Measurements from ENCODE around the gene CEACAM1. TPM values are rescaled to one million over a fixed set of nuclear protein-coding genes. Genes with fewer than 3 reads are reported as not detected.
"Not testable (repeated sequence)": the region's sequence is repeated elsewhere in the genome, so short reads cannot be mapped to it uniquely, and the experiment has no call there.

Gene CEACAM1
- total and polyA plus RNA-seq, 4 experiments from 2014 or later: 1.3 to 5.5 (median 1.7) TPM

GRCh38 chr19:42511340-42511739 is 16.9 kb downstream of the CEACAM1 start:
- ChIA-PET POLR2A (ENCODE audit: partially characterized antibody) (no interaction called here), CTCF (ENCODE audit: partially characterized antibody) (no interaction called here)
- Mint-ChIP-seq H3K9me3 (no peaks in the 10 kb centered on the region), H3K4me3 (no peak overlapping the region), H3K4me1 (peaks cover 9 to 17% (median 13%) of the 10 kb centered on the region in 4 donors), H3K27me3 (no peaks in the 10 kb centered on the region), H3K36me3 (peaks cover 18 to 22% of the 10 kb centered on the region in 2 donors), H3K27ac (peak overlapping the region in 1 of 7 donors; percentile 9)
- no peak overlapping the region for H3K27ac ChIP-seq (ENCODE audit: low read depth, low read length)
- H3K4me3 ChIP-seq (ENCODE audit: low read length in 2 of 2): no peak overlapping the region
- DNase-seq: no peak
- intact Hi-C loops (cut with micrococcal nuclease): no loop called here
- no peaks in the 10 kb centered on the region for H3K36me3 ChIP-seq (ENCODE audit: insufficient read depth, low read length)
- no peaks in the 10 kb centered on the region for H3K9me3 ChIP-seq (ENCODE audit: control insufficient read depth in 1 of 2, low read length in 2 of 2)
- H3K4me1 ChIP-seq (ENCODE audit: insufficient read depth, low read length): peaks cover 4% of the 10 kb centered on the region
- H3K27me3 ChIP-seq (ENCODE audit: insufficient read depth, low read length): no peaks in the 10 kb centered on the region

GRCh38 chr19:42508892-42509444 is 19.3 kb downstream of the CEACAM1 start:
- H3K4me1 Mint-ChIP-seq: peaks cover 6 to 16% (median 11%) of the 10 kb centered on the region in 4 donors

GRCh38 chr19:42505066-42505465 is 23.2 kb downstream of the CEACAM1 start:
- peaks cover 7 to 11% of the 10 kb centered on the region in 2 donors for H3K36me3 Mint-ChIP-seq
- Histone ChIP-seq H3K27me3 (ENCODE audit: insufficient read depth, low read length) (no peaks in the 10 kb centered on the region), H3K4me3 (ENCODE audit: low read length in 2 of 2) (no peak overlapping the region), H3K27ac (ENCODE audit: low read depth, low read length) (no peak overlapping the region), H3K36me3 (ENCODE audit: insufficient read depth, low read length) (no peaks in the 10 kb centered on the region), H3K9me3 (ENCODE audit: control insufficient read depth in 1 of 2, low read length in 2 of 2) (no peaks in the 10 kb centered on the region), H3K4me1 (ENCODE audit: insufficient read depth, low read length) (peaks cover 6% of the 10 kb centered on the region)
- DNase-seq: no peak
- H3K9me3 Mint-ChIP-seq: peaks cover 0 to 2% (median 0%) of the 10 kb centered on the region in 8 donors
- intact Hi-C loops (cut with micrococcal nuclease): no loop called here
- H3K27me3 Mint-ChIP-seq: no peaks in the 10 kb centered on the region
- no peak overlapping the region for H3K4me3 Mint-ChIP-seq
- ChIA-PET POLR2A (ENCODE audit: partially characterized antibody) (no interaction called here), CTCF (ENCODE audit: partially characterized antibody) (no interaction called here)
- H3K4me1 Mint-ChIP-seq: peaks cover 3 to 7% (median 6%) of the 10 kb centered on the region in 4 donors
- peak overlapping the region in 1 of 7 donors; percentile 39 for H3K27ac Mint-ChIP-seq

More at GRCh38 chr19:42508892-42509444, 19.3 kb downstream of the CEACAM1 start:
- no peaks in the 10 kb centered on the region for H3K36me3 ChIP-seq (ENCODE audit: insufficient read depth, low read length)
- DNase-seq: no peak
- no peak overlapping the region for H3K4me3 ChIP-seq (ENCODE audit: low read length in 2 of 2)
- Mint-ChIP-seq H3K27me3 (no peaks in the 10 kb centered on the region), H3K9me3 (peaks cover 0 to 2% (median 0%) of the 10 kb centered on the region in 8 donors), H3K4me3 (no peak overlapping the region), H3K36me3 (peaks cover 16 to 22% of the 10 kb centered on the region in 2 donors), H3K27ac (peak overlapping the region in 2 of 7 donors; percentile 14 to 36)
- ChIA-PET POLR2A (ENCODE audit: partially characterized antibody) (no interaction called here), CTCF (ENCODE audit: partially characterized antibody) (no interaction called here)
- intact Hi-C loops (cut with micrococcal nuclease): no loop called here
- no peaks in the 10 kb centered on the region for H3K27me3 ChIP-seq (ENCODE audit: insufficient read depth, low read length)
- peaks cover 4% of the 10 kb centered on the region for H3K4me1 ChIP-seq (ENCODE audit: insufficient read depth, low read length)
- no peak overlapping the region for H3K27ac ChIP-seq (ENCODE audit: low read depth, low read length)
- H3K9me3 ChIP-seq (ENCODE audit: control insufficient read depth in 1 of 2, low read length in 2 of 2): no peaks in the 10 kb centered on the region

- DNase-seq: no peak
- Mint-ChIP-seq H3K9me3 (peaks cover 0 to 2% (median 0%) of the 10 kb centered on the region in 8 donors), H3K27me3 (no peaks in the 10 kb centered on the region), H3K27ac (no peak overlapping the region), H3K4me1 (peaks cover 3 to 7% (median 6%) of the 10 kb centered on the region in 4 donors), H3K36me3 (peaks cover 0 to 4% of the 10 kb centered on the region in 2 donors), H3K4me3 (peak overlapping the region in 1 of 8 donors; percentile 7)
- Histone ChIP-seq H3K4me3 (ENCODE audit: low read length in 2 of 2) (no peak overlapping the region), H3K9me3 (ENCODE audit: control insufficient read depth in 1 of 2, low read length in 2 of 2) (no peaks in the 10 kb centered on the region), H3K4me1 (ENCODE audit: insufficient read depth, low read length) (peaks cover 6% of the 10 kb centered on the region), H3K36me3 (ENCODE audit: insufficient read depth, low read length) (no peaks in the 10 kb centered on the region), H3K27ac (ENCODE audit: low read depth, low read length) (no peak overlapping the region), H3K27me3 (ENCODE audit: insufficient read depth, low read length) (no peaks in the 10 kb centered on the region)
- ChIA-PET CTCF (ENCODE audit: partially characterized antibody) (no interaction called here), POLR2A (ENCODE audit: partially characterized antibody) (no interaction called here)
- intact Hi-C loops (cut with micrococcal nuclease): no loop called here
These were observed 26.5 kb downstream of the CEACAM1 start for GRCh38 chr19:42501733-42502132.

GRCh38 chr19:42501243-42501642 is 27.0 kb downstream of the CEACAM1 start:
- H3K27ac ChIP-seq (ENCODE audit: low read depth, low read length); H3K9me3 ChIP-seq (ENCODE audit: control insufficient read depth in 1 of 2, low read length in 2 of 2); H3K4me3 ChIP-seq (ENCODE audit: low read length in 2 of 2); H3K27me3 ChIP-seq (ENCODE audit: insufficient read depth, low read length); H3K4me3 Mint-ChIP-seq; POLR2A ChIA-PET (ENCODE audit: partially characterized antibody); H3K9me3 Mint-ChIP-seq; H3K27ac Mint-ChIP-seq; H3K4me1 Mint-ChIP-seq; H3K36me3 Mint-ChIP-seq; H3K4me1 ChIP-seq (ENCODE audit: insufficient read depth, low read length); H3K36me3 ChIP-seq (ENCODE audit: insufficient read depth, low read length); DNase-seq; intact Hi-C loops (cut with micrococcal nuclease); H3K27me3 Mint-ChIP-seq: not testable (repeated sequence)
- CTCF ChIA-PET (ENCODE audit: partially characterized antibody): interaction anchor here (0.5 kb wide), 1 partner anchor 748 kb away, joined by 3 read pairs; no protein-coding TSS in a partner anchor

GRCh38 chr19:42498169-42498757 is 30.0 kb downstream of the CEACAM1 start:
- peaks cover 0 to 4% of the 10 kb centered on the region in 2 donors for H3K36me3 Mint-ChIP-seq
- H3K27ac Mint-ChIP-seq: peak overlapping the region in 1 of 7 donors; percentile 44
- H3K4me1 ChIP-seq (ENCODE audit: insufficient read depth, low read length): peaks cover 6% of the 10 kb centered on the region
- no peak overlapping the region for H3K4me3 ChIP-seq (ENCODE audit: low read length in 2 of 2)
- CTCF ChIA-PET (ENCODE audit: partially characterized antibody): interaction anchor here (0.6 kb wide), 1 partner anchor 16 kb away, joined by 4 read pairs; no protein-coding TSS in a partner anchor
- peaks cover 3 to 7% (median 6%) of the 10 kb centered on the region in 4 donors for H3K4me1 Mint-ChIP-seq
- no peak overlapping the region for H3K27ac ChIP-seq (ENCODE audit: low read depth, low read length)
- H3K9me3 ChIP-seq (ENCODE audit: control insufficient read depth in 1 of 2, low read length in 2 of 2): no peaks in the 10 kb centered on the region
- POLR2A ChIA-PET (ENCODE audit: partially characterized antibody): no interaction called here
- H3K4me3 Mint-ChIP-seq: no peak overlapping the region
- intact Hi-C loops (cut with micrococcal nuclease): no loop called here
- no peaks in the 10 kb centered on the region for H3K36me3 ChIP-seq (ENCODE audit: insufficient read depth, low read length)
- no peaks in the 10 kb centered on the region for H3K27me3 Mint-ChIP-seq
- H3K27me3 ChIP-seq (ENCODE audit: insufficient read depth, low read length): no peaks in the 10 kb centered on the region
- no peak for DNase-seq
- H3K9me3 Mint-ChIP-seq: peaks cover 0 to 1% (median 0%) of the 10 kb centered on the region in 8 donors

- H3K4me3 ChIP-seq (ENCODE audit: low read length in 2 of 2): no peak overlapping the region
- CTCF ChIA-PET (ENCODE audit: partially characterized antibody): interaction anchor here (1.2 kb wide), 1 partner anchor 99 kb away, joined by 3 read pairs; no protein-coding TSS in a partner anchor
- H3K4me1 ChIP-seq (ENCODE audit: insufficient read depth, low read length): peaks cover 6% of the 10 kb centered on the region
- intact Hi-C loops (cut with micrococcal nuclease): no loop called here
- H3K9me3 ChIP-seq (ENCODE audit: control insufficient read depth in 1 of 2, low read length in 2 of 2): no peaks in the 10 kb centered on the region
- H3K4me3 Mint-ChIP-seq: no peak overlapping the region
- H3K27me3 Mint-ChIP-seq: no peaks in the 10 kb centered on the region
- H3K36me3 Mint-ChIP-seq: peaks cover 0 to 4% of the 10 kb centered on the region in 2 donors
- H3K27ac Mint-ChIP-seq: peak overlapping the region in 2 of 7 donors; percentile 3 to 64
- POLR2A ChIA-PET (ENCODE audit: partially characterized antibody): no interaction called here
- no peaks in the 10 kb centered on the region for H3K27me3 ChIP-seq (ENCODE audit: insufficient read depth, low read length)
- H3K36me3 ChIP-seq (ENCODE audit: insufficient read depth, low read length): no peaks in the 10 kb centered on the region
- H3K4me1 Mint-ChIP-seq: peaks cover 3 to 7% (median 6%) of the 10 kb centered on the region in 4 donors
- H3K27ac ChIP-seq (ENCODE audit: low read depth, low read length): no peak overlapping the region
- no peak for DNase-seq
- H3K9me3 Mint-ChIP-seq: peaks cover 0 to 1% (median 0%) of the 10 kb centered on the region in 8 donors
These were observed 30.7 kb downstream of the CEACAM1 start for GRCh38 chr19:42497492-42498168.

Data from CD4-positive, alpha-beta memory T cell (primary cell).